Measurements from ENCODE around the gene CACNA1C.

DNA sequence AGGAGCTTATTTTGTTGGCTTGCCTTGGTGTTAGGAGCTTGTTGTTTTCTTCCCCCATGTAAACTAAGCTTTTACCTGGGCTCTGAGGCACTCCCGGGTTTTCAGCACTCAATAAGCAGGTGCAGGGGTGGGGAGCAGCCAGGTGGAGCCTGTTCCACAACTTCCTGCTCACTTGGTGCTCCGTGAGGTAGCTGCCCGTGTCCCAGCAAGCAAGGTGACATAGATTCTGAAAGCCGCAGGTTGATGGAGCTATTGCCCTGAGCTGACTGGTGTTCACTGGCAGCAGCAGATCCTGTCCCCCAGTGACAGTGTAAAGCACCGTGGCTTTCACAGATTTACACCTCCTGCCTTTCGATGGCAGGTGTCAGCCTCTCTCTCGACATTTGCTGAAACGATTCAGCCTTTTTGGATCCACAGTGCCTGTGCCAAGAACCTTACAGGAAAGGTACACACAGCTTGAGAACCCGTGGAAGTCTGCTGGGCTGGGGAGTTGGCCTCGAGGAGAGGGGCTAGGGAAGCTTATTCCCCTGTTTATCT, 446.2 kb downstream of the CACNA1C start:
- TF ChIP-seq POLR2A (IDR thresholded peaks at IDR 0.05; ENCODE audit: low read depth, low read length) (no peak), CEBPB (IDR thresholded peaks at IDR 0.05; ENCODE audit: low read depth, low read length) (no peak), SMC3 (IDR thresholded peaks at IDR 0.05; ENCODE audit: low read depth, low read length) (no peak), FOS (IDR thresholded peaks at IDR 0.05; ENCODE audit: low read depth, low read length) (no peak), CTCF (conservative IDR thresholded peaks at IDR 0.05; ENCODE audit: low read depth, low read length) (no peak)
- TF ChIP-seq, protein P1, sequence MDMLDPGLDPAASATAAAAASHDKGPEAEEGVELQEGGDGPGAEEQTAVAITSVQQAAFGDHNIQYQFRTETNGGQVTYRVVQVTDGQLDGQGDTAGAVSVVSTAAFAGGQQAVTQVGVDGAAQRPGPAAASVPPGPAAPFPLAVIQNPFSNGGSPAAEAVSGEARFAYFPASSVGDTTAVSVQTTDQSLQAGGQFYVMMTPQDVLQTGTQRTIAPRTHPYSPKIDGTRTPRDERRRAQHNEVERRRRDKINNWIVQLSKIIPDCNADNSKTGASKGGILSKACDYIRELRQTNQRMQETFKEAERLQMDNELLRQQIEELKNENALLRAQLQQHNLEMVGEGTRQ (IDR thresholded peaks at IDR 0.05; ENCODE audit: low read depth, low read length): no peak

All from IMR-90 (cell line).